HCT116 (cell line): ENCODE results near the gene RNF214.

Source experiments
- ATF3 ChIP-seq: IDR thresholded peaks from 2 replicates; pipeline ENCODE4 v1.6.1; 2012
- CTCF ChIP-seq, 3 experiments: fragments of 200-600 bp in 1 of 3; sonication (generic) in 1 of 3; IDR thresholded peaks in 2 of 3; conservative IDR thresholded peaks in 1 of 3; 2 replicates each; pipeline ENCODE4 v1.5.1; 2012 to 2017; ENCODE audit warnings: low read depth in 2 of 3, low read length in 2 of 3, antibody characterized with exemption in 1 of 3, borderline replicate concordance in 1 of 3, control low read depth in 1 of 3, mild to moderate bottlenecking in 1 of 3, mixed read lengths in 1 of 3, mixed run types in 1 of 3, moderate library complexity in 1 of 3; ENCODE audit not compliant: insufficient read depth in 1 of 3
- EGR1 ChIP-seq: IDR thresholded peaks from 2 replicates; pipeline ENCODE4 v1.6.1; 2012; ENCODE audit warnings: low read depth
- EZH2 ChIP-seq: fragments of 200-600 bp; sonication (generic); IDR thresholded peaks from 2 replicates; pipeline ENCODE4 v1.6.1; 2017; ENCODE audit warnings: antibody characterized with exemption, mixed run types
- EZH2phosphoT487 ChIP-seq: fragments of 200-600 bp; IDR thresholded peaks from 2 replicates; pipeline ENCODE4 v1.6.1; 2018; ENCODE audit warnings: antibody characterized with exemption, borderline replicate concordance
- JUND ChIP-seq: IDR thresholded peaks from 2 replicates; pipeline ENCODE4 v1.6.1; 2012
- POLR2A ChIP-seq: IDR thresholded peaks from 2 replicates; pipeline ENCODE4 v1.7.0; 2011; ENCODE audit warnings: borderline replicate concordance; ENCODE audit not compliant: insufficient read depth, insufficient read length; ENCODE audit errors: extremely low read depth
- POLR2AphosphoS5 ChIP-seq: IDR thresholded peaks from 2 replicates; pipeline ENCODE4 v1.6.1; 2011; ENCODE audit warnings: mild to moderate bottlenecking, low read depth, low read length, moderate library complexity
- RAD21 ChIP-seq: IDR thresholded peaks from 2 replicates; pipeline ENCODE4 v1.6.1; 2012; ENCODE audit warnings: low read depth, mild to moderate bottlenecking
- SIN3A ChIP-seq: IDR thresholded peaks from 2 replicates; pipeline ENCODE4 v1.6.1; 2012; ENCODE audit warnings: low read depth
- SP1 ChIP-seq: IDR thresholded peaks from 2 replicates; pipeline ENCODE4 v1.6.1; 2012; ENCODE audit warnings: low read depth
- ZNF274 ChIP-seq: fragments of 200-500 bp; sonication (Bioruptor generic); IDR thresholded peaks from 2 replicates; pipeline ENCODE4 v1.6.1; 2014; ENCODE audit warnings: mild to moderate bottlenecking, low read depth, low read length, inconsistent platforms
- TF ChIP-seq, protein P1 (sequence below): IDR thresholded peaks from 2 replicates; pipeline ENCODE4 v1.6.1; 2012; ENCODE audit warnings: low read depth

GRCh38 chr11:117286588-117286987 lies 54.1 kb downstream of the RNF214 start:
- TF ChIP-seq ZNF274, result no peak
- TF ChIP-seq CTCF (IDR thresholded peaks at IDR 0.05 in 2 of 3, conservative IDR thresholded peaks at IDR 0.05 in 1 of 3; ENCODE audit: borderline replicate concordance in 1 of 3, insufficient read depth in 1 of 3, low read depth in 2 of 3, low read length in 2 of 3), result no peak
- TF ChIP-seq JUND, result no peak
- TF ChIP-seq POLR2AphosphoS5, result no peak
- TF ChIP-seq POLR2A, result no peak
- TF ChIP-seq ATF3, result no peak
- no peak for TF ChIP-seq EZH2
- TF ChIP-seq SP1, result no peak
- TF ChIP-seq, protein P1, sequence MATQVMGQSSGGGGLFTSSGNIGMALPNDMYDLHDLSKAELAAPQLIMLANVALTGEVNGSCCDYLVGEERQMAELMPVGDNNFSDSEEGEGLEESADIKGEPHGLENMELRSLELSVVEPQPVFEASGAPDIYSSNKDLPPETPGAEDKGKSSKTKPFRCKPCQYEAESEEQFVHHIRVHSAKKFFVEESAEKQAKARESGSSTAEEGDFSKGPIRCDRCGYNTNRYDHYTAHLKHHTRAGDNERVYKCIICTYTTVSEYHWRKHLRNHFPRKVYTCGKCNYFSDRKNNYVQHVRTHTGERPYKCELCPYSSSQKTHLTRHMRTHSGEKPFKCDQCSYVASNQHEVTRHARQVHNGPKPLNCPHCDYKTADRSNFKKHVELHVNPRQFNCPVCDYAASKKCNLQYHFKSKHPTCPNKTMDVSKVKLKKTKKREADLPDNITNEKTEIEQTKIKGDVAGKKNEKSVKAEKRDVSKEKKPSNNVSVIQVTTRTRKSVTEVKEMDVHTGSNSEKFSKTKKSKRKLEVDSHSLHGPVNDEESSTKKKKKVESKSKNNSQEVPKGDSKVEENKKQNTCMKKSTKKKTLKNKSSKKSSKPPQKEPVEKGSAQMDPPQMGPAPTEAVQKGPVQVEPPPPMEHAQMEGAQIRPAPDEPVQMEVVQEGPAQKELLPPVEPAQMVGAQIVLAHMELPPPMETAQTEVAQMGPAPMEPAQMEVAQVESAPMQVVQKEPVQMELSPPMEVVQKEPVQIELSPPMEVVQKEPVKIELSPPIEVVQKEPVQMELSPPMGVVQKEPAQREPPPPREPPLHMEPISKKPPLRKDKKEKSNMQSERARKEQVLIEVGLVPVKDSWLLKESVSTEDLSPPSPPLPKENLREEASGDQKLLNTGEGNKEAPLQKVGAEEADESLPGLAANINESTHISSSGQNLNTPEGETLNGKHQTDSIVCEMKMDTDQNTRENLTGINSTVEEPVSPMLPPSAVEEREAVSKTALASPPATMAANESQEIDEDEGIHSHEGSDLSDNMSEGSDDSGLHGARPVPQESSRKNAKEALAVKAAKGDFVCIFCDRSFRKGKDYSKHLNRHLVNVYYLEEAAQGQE, result no peak
- TF ChIP-seq EGR1, result no peak
- TF ChIP-seq RAD21, result no peak
- no peak for TF ChIP-seq SIN3A
- no peak for TF ChIP-seq EZH2phosphoT487
